GM23338 (cell line): ENCODE measurements around the gene RPAP2. TPM values are rescaled to one million over a fixed set of nuclear protein-coding genes. Genes with fewer than 3 reads are reported as not detected.

ENCODE experiments used
- ATAC-seq: fragments of 200-7000 bp; cut with Tn5 transposase; 3 replicates; pipeline ENCODE4 v1.9.1; 2020
- DNase-seq: peaks from one replicate; pipeline ENCODE4 v3.0.0-alpha.2; 2015; ENCODE audit warnings: low spot score
- H2AFZ ChIP-seq: fragments of 200-600 bp; sonication (generic); 2 replicates; pipeline ENCODE4 v1.8.0; 2016; ENCODE audit warnings: antibody characterized with exemption, mild to moderate bottlenecking, moderate library complexity
- H3F3A ChIP-seq: fragments of 200-600 bp; sonication (generic); replicated peaks from 2 replicates; pipeline ENCODE4 v1.8.0; 2017; ENCODE audit warnings: antibody characterized with exemption, mixed run types, low read depth
- H3K27ac ChIP-seq: fragments of 200-600 bp; sonication (generic); 2 replicates; pipeline ENCODE4 v1.6.1; 2016; ENCODE audit warnings: low read depth
- H3K27me3 ChIP-seq: fragments of 200-600 bp; sonication (generic); 2 replicates; pipeline ENCODE4 v1.8.0; 2016; ENCODE audit warnings: mild to moderate bottlenecking, mixed run types, moderate library complexity; ENCODE audit not compliant: insufficient read depth
- H3K36me3 ChIP-seq: fragments of 200-600 bp; sonication (generic); 2 replicates; pipeline ENCODE4 v1.8.0; 2016; ENCODE audit warnings: mild to moderate bottlenecking; ENCODE audit not compliant: insufficient read depth
- H3K4me1 ChIP-seq: fragments of 200-600 bp; sonication (generic); 2 replicates; pipeline ENCODE4 v1.8.0; 2016; ENCODE audit warnings: mild to moderate bottlenecking, moderate library complexity; ENCODE audit not compliant: insufficient read depth
- H3K4me2 ChIP-seq: fragments of 200-600 bp; sonication (generic); 2 replicates; pipeline ENCODE4 v1.7.1; 2017; ENCODE audit warnings: mixed run types
- H3K4me3 ChIP-seq: fragments of 200-600 bp; sonication (generic); 2 replicates; pipeline ENCODE4 v1.6.1; 2016; ENCODE audit warnings: mixed run types
- H3K79me2 ChIP-seq: fragments of 200-600 bp; sonication (generic); replicated peaks from 2 replicates; pipeline ENCODE4 v1.8.0; 2017; ENCODE audit warnings: mild to moderate bottlenecking; ENCODE audit not compliant: insufficient read depth
- H3K9me2 ChIP-seq: fragments of 200-600 bp; sonication (generic); 2 replicates; pipeline ENCODE4 v1.8.0; 2017; ENCODE audit not compliant: insufficient read depth
- H4K20me1 ChIP-seq: fragments of 200-600 bp; sonication (generic); replicated peaks from 2 replicates; pipeline ENCODE4 v1.8.0; 2017; ENCODE audit warnings: mild to moderate bottlenecking; ENCODE audit not compliant: insufficient read depth
- H3K27ac Mint-ChIP-seq: 2 replicates; pipeline ENCODE4 v1.8.0; 2020; ENCODE audit warnings: inconsistent platforms, mild to moderate bottlenecking, moderate library complexity, mixed read lengths
- H3K27me3 Mint-ChIP-seq: 3 replicates; pipeline ENCODE4 v1.8.0; 2022; ENCODE audit warnings: low read depth, mild to moderate bottlenecking, moderate library complexity, mixed read lengths, inconsistent platforms; ENCODE audit not compliant: insufficient read depth, poor library complexity
- H3K36me3 Mint-ChIP-seq: 3 replicates; pipeline ENCODE4 v1.8.0; 2021; ENCODE audit warnings: low read depth, mild to moderate bottlenecking, inconsistent platforms, moderate library complexity, mixed read lengths
- H3K4me1 Mint-ChIP-seq: 3 replicates; pipeline ENCODE4 v1.8.0; 2020; ENCODE audit warnings: mild to moderate bottlenecking, inconsistent platforms, mixed read lengths
- H3K4me3 Mint-ChIP-seq: 3 replicates; pipeline ENCODE4 v1.8.0; 2021; ENCODE audit warnings: moderate library complexity, mild to moderate bottlenecking, inconsistent platforms, mixed read lengths
- H3K9me3 Mint-ChIP-seq: 3 replicates; pipeline ENCODE4 v1.8.0; 2020; ENCODE audit warnings: moderate library complexity, mild to moderate bottlenecking, inconsistent platforms, mixed read lengths
- CREB1 ChIP-seq: fragments of 250-450 bp; sonication (Bioruptor Pico); IDR thresholded peaks from 2 replicates; pipeline ENCODE4 v1.5.0; 2020; ENCODE audit warnings: low read depth, mild to moderate bottlenecking, moderate library complexity
- EZH2phosphoT487 ChIP-seq: fragments of 200-600 bp; sonication (generic); IDR thresholded peaks from one replicate; pipeline ENCODE4 v1.8.1; 2018; ENCODE audit warnings: antibody characterized with exemption; ENCODE audit not compliant: unreplicated experiment
- JUNB ChIP-seq: IDR thresholded peaks from one replicate; pipeline ENCODE4 v1.6.1; 2016; ENCODE audit warnings: antibody characterized with exemption; ENCODE audit not compliant: unreplicated experiment
- NANOG ChIP-seq: IDR thresholded peaks from 2 replicates; pipeline ENCODE4 v1.6.1; 2016; ENCODE audit warnings: antibody characterized with exemption, borderline replicate concordance
- POLR2AphosphoS5 ChIP-seq: IDR thresholded peaks from 2 replicates; pipeline ENCODE4 v1.6.1; 2016; ENCODE audit warnings: antibody characterized with exemption, low read depth
- REST ChIP-seq: IDR thresholded peaks from one replicate; pipeline ENCODE4 v1.6.1; 2018; ENCODE audit warnings: antibody characterized with exemption; ENCODE audit not compliant: unreplicated experiment
- STAT1 ChIP-seq: IDR thresholded peaks from one replicate; pipeline ENCODE4 v1.6.1; 2016; ENCODE audit warnings: antibody characterized with exemption; ENCODE audit not compliant: unreplicated experiment
- ZNF114 ChIP-seq: fragments of 250-450 bp; sonication (Bioruptor Pico); IDR thresholded peaks from 2 replicates; pipeline ENCODE4 v1.5.0; 2020; ENCODE audit warnings: mild to moderate bottlenecking, moderate library complexity
- polyA plus RNA-seq: library from polyadenylated mRNA; unstranded; fragments of >200 nt; fragmentation: Nextera tagmentation; extraction: Ambion mirVana; gene quantifications from 2 replicates; pipeline ENCODE4 v1.2.1, GENCODE V29; 2016
- total RNA-seq: library from RNA; depleted of rRNA; stranded (reverse); fragments of >200 nt; shearing (Covaris generic); gene quantifications from 2 replicates; pipeline ENCODE4 v1.2.3, GENCODE V29; 2014
- TF ChIP-seq, protein P1 (sequence below): fragments of 250-450 bp; sonication (Bioruptor Pico); IDR thresholded peaks from 2 replicates; pipeline ENCODE4 v1.5.0; 2020; ENCODE audit warnings: mild to moderate bottlenecking, moderate library complexity
- TF ChIP-seq, protein P2 (sequence below): IDR thresholded peaks from 2 replicates; pipeline ENCODE4 v1.6.1; 2016; ENCODE audit warnings: antibody characterized with exemption

RPAP2 gene
- total and polyA plus RNA-seq, 2 experiments from 2014 or later = 26.6 to 30.4 TPM

DNA sequence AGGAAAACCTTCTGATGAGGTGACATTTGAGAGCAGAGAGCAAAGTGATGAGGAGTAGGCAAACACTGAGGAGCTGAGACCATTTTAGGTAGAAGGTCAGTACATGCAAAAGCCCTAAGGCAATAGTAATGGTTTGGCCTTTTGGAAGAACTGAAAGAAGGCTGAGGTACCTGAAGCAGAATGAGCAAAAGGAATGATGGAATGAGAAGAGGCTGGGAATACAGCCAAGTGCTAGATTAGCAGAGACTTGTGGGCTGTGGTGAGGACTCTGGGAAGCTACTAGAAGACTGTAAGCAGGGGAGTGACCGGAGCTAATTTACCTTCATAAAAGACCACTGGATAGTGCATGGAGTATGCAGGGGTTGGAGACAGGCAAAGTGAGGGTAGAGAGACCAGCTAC is 110.0 kb downstream of the RPAP2 start (continued):
- TF ChIP-seq, protein P1, sequence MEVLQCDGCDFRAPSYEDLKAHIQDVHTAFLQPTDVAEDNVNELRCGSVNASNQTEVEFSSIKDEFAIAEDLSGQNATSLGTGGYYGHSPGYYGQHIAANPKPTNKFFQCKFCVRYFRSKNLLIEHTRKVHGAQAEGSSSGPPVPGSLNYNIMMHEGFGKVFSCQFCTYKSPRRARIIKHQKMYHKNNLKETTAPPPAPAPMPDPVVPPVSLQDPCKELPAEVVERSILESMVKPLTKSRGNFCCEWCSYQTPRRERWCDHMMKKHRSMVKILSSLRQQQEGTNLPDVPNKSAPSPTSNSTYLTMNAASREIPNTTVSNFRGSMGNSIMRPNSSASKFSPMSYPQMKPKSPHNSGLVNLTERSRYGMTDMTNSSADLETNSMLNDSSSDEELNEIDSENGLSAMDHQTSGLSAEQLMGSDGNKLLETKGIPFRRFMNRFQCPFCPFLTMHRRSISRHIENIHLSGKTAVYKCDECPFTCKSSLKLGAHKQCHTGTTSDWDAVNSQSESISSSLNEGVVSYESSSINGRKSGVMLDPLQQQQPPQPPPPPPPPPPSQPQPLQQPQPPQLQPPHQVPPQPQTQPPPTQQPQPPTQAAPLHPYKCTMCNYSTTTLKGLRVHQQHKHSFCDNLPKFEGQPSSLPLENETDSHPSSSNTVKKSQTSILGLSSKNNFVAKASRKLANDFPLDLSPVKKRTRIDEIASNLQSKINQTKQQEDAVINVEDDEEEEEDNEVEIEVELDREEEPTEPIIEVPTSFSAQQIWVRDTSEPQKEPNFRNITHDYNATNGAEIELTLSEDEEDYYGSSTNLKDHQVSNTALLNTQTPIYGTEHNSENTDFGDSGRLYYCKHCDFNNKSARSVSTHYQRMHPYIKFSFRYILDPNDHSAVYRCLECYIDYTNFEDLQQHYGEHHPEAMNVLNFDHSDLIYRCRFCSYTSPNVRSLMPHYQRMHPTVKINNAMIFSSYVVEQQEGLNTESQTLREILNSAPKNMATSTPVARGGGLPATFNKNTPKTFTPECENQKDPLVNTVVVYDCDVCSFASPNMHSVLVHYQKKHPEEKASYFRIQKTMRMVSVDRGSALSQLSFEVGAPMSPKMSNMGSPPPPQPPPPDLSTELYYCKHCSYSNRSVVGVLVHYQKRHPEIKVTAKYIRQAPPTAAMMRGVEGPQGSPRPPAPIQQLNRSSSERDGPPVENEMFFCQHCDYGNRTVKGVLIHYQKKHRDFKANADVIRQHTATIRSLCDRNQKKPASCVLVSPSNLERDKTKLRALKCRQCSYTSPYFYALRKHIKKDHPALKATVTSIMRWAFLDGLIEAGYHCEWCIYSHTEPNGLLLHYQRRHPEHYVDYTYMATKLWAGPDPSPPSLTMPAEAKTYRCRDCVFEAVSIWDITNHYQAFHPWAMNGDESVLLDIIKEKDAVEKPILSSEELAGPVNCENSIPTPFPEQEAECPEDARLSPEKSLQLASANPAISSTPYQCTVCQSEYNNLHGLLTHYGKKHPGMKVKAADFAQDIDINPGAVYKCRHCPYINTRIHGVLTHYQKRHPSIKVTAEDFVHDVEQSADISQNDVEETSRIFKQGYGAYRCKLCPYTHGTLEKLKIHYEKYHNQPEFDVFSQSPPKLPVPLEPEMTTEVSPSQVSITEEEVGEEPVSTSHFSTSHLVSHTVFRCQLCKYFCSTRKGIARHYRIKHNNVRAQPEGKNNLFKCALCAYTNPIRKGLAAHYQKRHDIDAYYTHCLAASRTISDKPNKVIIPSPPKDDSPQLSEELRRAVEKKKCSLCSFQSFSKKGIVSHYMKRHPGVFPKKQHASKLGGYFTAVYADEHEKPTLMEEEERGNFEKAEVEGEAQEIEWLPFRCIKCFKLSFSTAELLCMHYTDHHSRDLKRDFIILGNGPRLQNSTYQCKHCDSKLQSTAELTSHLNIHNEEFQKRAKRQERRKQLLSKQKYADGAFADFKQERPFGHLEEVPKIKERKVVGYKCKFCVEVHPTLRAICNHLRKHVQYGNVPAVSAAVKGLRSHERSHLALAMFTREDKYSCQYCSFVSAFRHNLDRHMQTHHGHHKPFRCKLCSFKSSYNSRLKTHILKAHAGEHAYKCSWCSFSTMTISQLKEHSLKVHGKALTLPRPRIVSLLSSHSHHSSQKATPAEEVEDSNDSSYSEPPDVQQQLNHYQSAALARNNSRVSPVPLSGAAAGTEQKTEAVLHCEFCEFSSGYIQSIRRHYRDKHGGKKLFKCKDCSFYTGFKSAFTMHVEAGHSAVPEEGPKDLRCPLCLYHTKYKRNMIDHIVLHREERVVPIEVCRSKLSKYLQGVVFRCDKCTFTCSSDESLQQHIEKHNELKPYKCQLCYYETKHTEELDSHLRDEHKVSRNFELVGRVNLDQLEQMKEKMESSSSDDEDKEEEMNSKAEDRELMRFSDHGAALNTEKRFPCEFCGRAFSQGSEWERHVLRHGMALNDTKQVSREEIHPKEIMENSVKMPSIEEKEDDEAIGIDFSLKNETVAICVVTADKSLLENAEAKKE (CRISPR knock-in tag) = no peak

GRCh38 chr1:92409946-92410549 is 111.2 kb downstream of the RPAP2 start:
- H3K9me2 ChIP-seq = no peaks in the 10 kb centered on the region
- H4K20me1 ChIP-seq = no peaks in the 10 kb centered on the region
- no peak overlapping the region for H3K4me3 ChIP-seq
- TF ChIP-seq, protein P2, sequence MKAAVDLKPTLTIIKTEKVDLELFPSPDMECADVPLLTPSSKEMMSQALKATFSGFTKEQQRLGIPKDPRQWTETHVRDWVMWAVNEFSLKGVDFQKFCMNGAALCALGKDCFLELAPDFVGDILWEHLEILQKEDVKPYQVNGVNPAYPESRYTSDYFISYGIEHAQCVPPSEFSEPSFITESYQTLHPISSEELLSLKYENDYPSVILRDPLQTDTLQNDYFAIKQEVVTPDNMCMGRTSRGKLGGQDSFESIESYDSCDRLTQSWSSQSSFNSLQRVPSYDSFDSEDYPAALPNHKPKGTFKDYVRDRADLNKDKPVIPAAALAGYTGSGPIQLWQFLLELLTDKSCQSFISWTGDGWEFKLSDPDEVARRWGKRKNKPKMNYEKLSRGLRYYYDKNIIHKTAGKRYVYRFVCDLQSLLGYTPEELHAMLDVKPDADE = no peak
- TF ChIP-seq EZH2phosphoT487 (no peak), ZNF114 (CRISPR knock-in tag) (no peak), POLR2AphosphoS5 (no peak), JUNB (no peak), STAT1 (no peak), NANOG (no peak), REST (no peak), CREB1 (CRISPR knock-in tag) (no peak)
- Mint-ChIP-seq H3K9me3 (peaks cover 4% of the 10 kb centered on the region; the same call in 1 of the 3 replicates), H3K4me1 (no peaks in the 10 kb centered on the region), H3K27me3 (peaks cover 6% of the 10 kb centered on the region), H3K4me3 (no peak overlapping the region), H3K36me3 (no peaks in the 10 kb centered on the region; the same call in 2 of the 3 replicates), H3K27ac (no peak overlapping the region)
- no peaks in the 10 kb centered on the region for H3F3A ChIP-seq
- no peaks in the 10 kb centered on the region for H3K79me2 ChIP-seq
- H2AFZ ChIP-seq = no peak overlapping the region
- H3K36me3 ChIP-seq = no peaks in the 10 kb centered on the region
- H3K27ac ChIP-seq = no peak overlapping the region
- H3K4me2 ChIP-seq = no peak overlapping the region
- ATAC-seq = no peak
- no peaks in the 10 kb centered on the region for H3K27me3 ChIP-seq
- no peaks in the 10 kb centered on the region for H3K4me1 ChIP-seq
- no peak for DNase-seq
